Liver (tissue), 9 donors: ENCODE results near the gene CALHM3. TPM values are rescaled to one million over a fixed set of nuclear protein-coding genes. Genes with fewer than 3 reads are reported as not detected.

Experiments
- DNase-seq: peaks from one replicate; pipeline ENCODE4 v3.0.0-alpha.2; 2017; ENCODE audit warnings: low spot score
- H3K27ac ChIP-seq, 2 donors: one replicate each; pipeline ENCODE4 v1.7.0; 2013; ENCODE audit warnings: inconsistent platforms in 2 of 2, low read length in 2 of 2, control low read depth in 1 of 2, low read depth in 1 of 2, mild to moderate bottlenecking in 1 of 2
- H3K27me3 ChIP-seq, 4 donors: one replicate each; pipeline versions ENCODE4 v1.6.1 to v1.7.0; 2013; ENCODE audit warnings: low read length in 3 of 4, inconsistent platforms in 1 of 4, mild to moderate bottlenecking in 1 of 4, moderate library complexity in 1 of 4; ENCODE audit not compliant: control insufficient read depth in 4 of 4, insufficient read depth in 4 of 4
- H3K36me3 ChIP-seq, 4 donors: one replicate each; pipeline versions ENCODE4 v1.6.1 to v1.7.0; 2013; ENCODE audit warnings: low read length in 3 of 4, mild to moderate bottlenecking in 3 of 4, low read depth in 1 of 4, moderate library complexity in 1 of 4; ENCODE audit not compliant: control insufficient read depth in 4 of 4, insufficient read depth in 3 of 4
- H3K4me1 ChIP-seq, 4 donors: one replicate each; pipeline versions ENCODE4 v1.6.1 to v1.7.0; 2013; ENCODE audit warnings: low read length in 3 of 4, mild to moderate bottlenecking in 3 of 4, moderate library complexity in 1 of 4; ENCODE audit not compliant: control insufficient read depth in 4 of 4, insufficient read depth in 4 of 4
- H3K4me3 ChIP-seq, 3 donors: one replicate each; pipeline versions ENCODE4 v1.6.1 to v1.7.0; 2013; ENCODE audit warnings: low read length in 3 of 3, control low read depth in 1 of 3, low read depth in 1 of 3, mild to moderate bottlenecking in 1 of 3
- H3K9ac ChIP-seq, 2 donors: one replicate each; pipeline ENCODE4 v1.7.0; 2013; ENCODE audit warnings: low read length in 2 of 2, mild to moderate bottlenecking in 2 of 2, moderate library complexity in 2 of 2, control low read depth in 1 of 2, low read depth in 1 of 2
- H3K9me3 ChIP-seq, 4 donors: one replicate each; pipeline versions ENCODE4 v1.6.1 to v1.7.0; 2013; ENCODE audit warnings: low read length in 3 of 4; ENCODE audit not compliant: control insufficient read depth in 4 of 4
- EGR1 ChIP-seq, 2 donors: IDR thresholded peaks; 2 replicates each; pipeline ENCODE4 v1.6.1; 2016 to 2018; ENCODE audit warnings: antibody characterized with exemption in 2 of 2, low read depth in 2 of 2
- FOXA2 ChIP-seq: IDR thresholded peaks from 2 replicates; pipeline ENCODE4 v1.6.1; 2016; ENCODE audit warnings: antibody characterized with exemption
- GABPA ChIP-seq, 2 donors: IDR thresholded peaks in 1 of 2; conservative IDR thresholded peaks in 1 of 2; 2 replicates each; pipeline ENCODE4 v1.6.1; 2016; ENCODE audit warnings: antibody characterized with exemption in 2 of 2, mild to moderate bottlenecking in 1 of 2, moderate library complexity in 1 of 2
- HNF4G ChIP-seq: IDR thresholded peaks from 2 replicates; pipeline ENCODE4 v1.6.1; 2016; ENCODE audit warnings: antibody characterized with exemption
- JUND ChIP-seq, 2 donors: IDR thresholded peaks; 2 replicates each; pipeline ENCODE4 v1.6.1; 2016; ENCODE audit warnings: antibody characterized with exemption in 2 of 2
- NR2F2 ChIP-seq: IDR thresholded peaks from 2 replicates; pipeline ENCODE4 v1.6.1; 2016; ENCODE audit warnings: antibody characterized with exemption
- RAD21 ChIP-seq, 2 donors: IDR thresholded peaks; 2 replicates each; pipeline ENCODE4 v1.6.1; 2016; ENCODE audit warnings: antibody characterized with exemption in 2 of 2, mild to moderate bottlenecking in 2 of 2
- RXRA ChIP-seq, 2 donors: IDR thresholded peaks; 2 replicates each; pipeline ENCODE4 v1.6.1; 2017 to 2018; ENCODE audit warnings: antibody characterized with exemption in 2 of 2, mild to moderate bottlenecking in 1 of 2
- TAF1 ChIP-seq: conservative IDR thresholded peaks from 2 replicates; pipeline ENCODE4 v1.6.1; 2016; ENCODE audit warnings: antibody characterized with exemption, mild to moderate bottlenecking
- YY1 ChIP-seq: IDR thresholded peaks from 2 replicates; pipeline ENCODE4 v1.6.1; 2016; ENCODE audit warnings: antibody characterized with exemption, mild to moderate bottlenecking
- WGBS: extraction: QIAGEN DNeasy Blood & Tissue Kit; methylation state at CpG from one replicate; pipeline ENCODE4 v1.1.7; 2013; 5-methylcytosine and 5-hydroxymethylcytosine counted together
- polyA plus RNA-seq, 2 donors: library from polyadenylated mRNA; stranded (reverse) in 1 of 2; unstranded in 1 of 2; fragments of 200-250 nt in 1 of 2; fragments of >200 nt in 1 of 2; fragmentation: Nextera tagmentation in 1 of 2; extraction: Ambion mirVana in 1 of 2; gene quantifications; one replicate each; pipeline versions ENCODE4 v1.2.1 to v1.2.3, GENCODE V29; 2013 to 2015
- total RNA-seq, 2 donors: library from RNA; depleted of rRNA; stranded (reverse); fragments of >200 nt; gene quantifications; one replicate each; pipeline ENCODE4 v1.2.3, GENCODE V29; 2014
- TF ChIP-seq, protein P1 (sequence below): fragments of 150-350 bp; IDR thresholded peaks from 2 replicates; pipeline ENCODE4 v1.5.1; 2017; ENCODE audit warnings: improper control_type of control experiment, low read depth, low read length; ENCODE audit not compliant: missing input control
- TF ChIP-seq, protein P2 (sequence below): IDR thresholded peaks from 2 replicates; pipeline ENCODE4 v1.6.1; 2016; ENCODE audit warnings: antibody characterized with exemption
- TF ChIP-seq, protein P3 (sequence below): IDR thresholded peaks from 2 replicates; pipeline ENCODE4 v1.6.1; 2016; ENCODE audit warnings: antibody characterized with exemption, mild to moderate bottlenecking
- TF ChIP-seq, protein P4 (sequence below): IDR thresholded peaks from 2 replicates; pipeline ENCODE4 v1.6.1; 2016; ENCODE audit warnings: antibody characterized with exemption
- TF ChIP-seq, protein P5 (sequence below): IDR thresholded peaks from 2 replicates; pipeline ENCODE4 v1.6.1; 2016; ENCODE audit warnings: antibody characterized with exemption
- donor health status: healthy.
- donor health status: healthy.
- donor health status: healthy.
- donor health status: healthy.
- donor health status: healthy.

CALHM3 gene
- total and polyA plus RNA-seq, 4 donors: 0.14 TPM; not detected in 3

DNA sequence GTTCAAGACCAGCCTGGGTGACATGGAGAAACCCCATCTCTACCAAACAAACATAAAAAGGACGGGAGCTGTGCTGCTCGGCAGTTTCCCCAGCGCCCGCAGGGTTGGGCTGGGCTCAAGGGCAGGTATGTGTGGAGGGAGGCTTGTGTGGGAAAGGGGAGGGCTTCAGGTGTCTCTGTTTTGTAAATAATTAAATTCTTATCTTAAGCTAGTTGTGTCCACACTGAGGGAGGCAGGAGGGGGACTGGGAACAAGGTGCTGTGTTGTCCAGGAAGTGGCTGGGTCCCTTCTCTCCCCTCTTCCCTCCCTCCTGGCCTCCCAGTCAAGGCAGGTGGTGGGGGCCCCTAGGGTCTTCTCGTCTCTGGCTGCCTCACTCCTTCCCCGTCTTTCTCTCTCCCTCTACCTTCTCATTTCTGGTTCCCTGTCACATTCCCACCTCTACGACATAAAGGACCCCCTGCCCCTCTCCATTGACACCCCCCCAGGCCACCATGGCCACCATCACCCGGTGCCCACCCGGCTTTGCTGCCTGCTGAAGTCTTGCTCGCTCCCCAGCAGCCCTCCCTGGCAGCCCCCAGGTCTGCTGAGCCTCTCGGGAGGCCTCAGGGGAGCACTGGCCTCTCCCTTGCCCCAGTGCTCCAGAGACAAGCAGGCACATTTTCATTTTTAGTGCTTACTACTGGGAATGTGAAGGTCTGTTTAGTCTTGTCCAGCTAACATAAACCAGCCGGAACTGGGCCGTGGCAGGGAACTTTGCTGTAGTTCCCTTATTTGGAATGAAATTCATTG, 33.7 kb upstream of the CALHM3 start:
- Histone ChIP-seq H3K4me1 (peaks cover 0 to 3% (median 1%) of the 10 kb centered on the region in 4 donors), H3K9ac (no peak overlapping the region), H3K9me3 (no peaks in the 10 kb centered on the region), H3K4me3 (no peak overlapping the region), H3K27me3 (no peaks in the 10 kb centered on the region), H3K27ac (no peak overlapping the region), H3K36me3 (no peaks in the 10 kb centered on the region)
- WGBS: 84% methylated on average over 13 of the region's 13 CpGs
- TF ChIP-seq RXRA (IDR thresholded peaks at IDR 0.05) (no peak), GABPA (IDR thresholded peaks at IDR 0.05 in 1 of 2, conservative IDR thresholded peaks at IDR 0.05 in 1 of 2) (no peak), HNF4G (no peak), EGR1 (IDR thresholded peaks at IDR 0.05; ENCODE audit: low read depth in 2 of 2) (no peak)
- TF ChIP-seq, protein P1, sequence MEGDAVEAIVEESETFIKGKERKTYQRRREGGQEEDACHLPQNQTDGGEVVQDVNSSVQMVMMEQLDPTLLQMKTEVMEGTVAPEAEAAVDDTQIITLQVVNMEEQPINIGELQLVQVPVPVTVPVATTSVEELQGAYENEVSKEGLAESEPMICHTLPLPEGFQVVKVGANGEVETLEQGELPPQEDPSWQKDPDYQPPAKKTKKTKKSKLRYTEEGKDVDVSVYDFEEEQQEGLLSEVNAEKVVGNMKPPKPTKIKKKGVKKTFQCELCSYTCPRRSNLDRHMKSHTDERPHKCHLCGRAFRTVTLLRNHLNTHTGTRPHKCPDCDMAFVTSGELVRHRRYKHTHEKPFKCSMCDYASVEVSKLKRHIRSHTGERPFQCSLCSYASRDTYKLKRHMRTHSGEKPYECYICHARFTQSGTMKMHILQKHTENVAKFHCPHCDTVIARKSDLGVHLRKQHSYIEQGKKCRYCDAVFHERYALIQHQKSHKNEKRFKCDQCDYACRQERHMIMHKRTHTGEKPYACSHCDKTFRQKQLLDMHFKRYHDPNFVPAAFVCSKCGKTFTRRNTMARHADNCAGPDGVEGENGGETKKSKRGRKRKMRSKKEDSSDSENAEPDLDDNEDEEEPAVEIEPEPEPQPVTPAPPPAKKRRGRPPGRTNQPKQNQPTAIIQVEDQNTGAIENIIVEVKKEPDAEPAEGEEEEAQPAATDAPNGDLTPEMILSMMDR: no peak
- TF ChIP-seq, protein P2, sequence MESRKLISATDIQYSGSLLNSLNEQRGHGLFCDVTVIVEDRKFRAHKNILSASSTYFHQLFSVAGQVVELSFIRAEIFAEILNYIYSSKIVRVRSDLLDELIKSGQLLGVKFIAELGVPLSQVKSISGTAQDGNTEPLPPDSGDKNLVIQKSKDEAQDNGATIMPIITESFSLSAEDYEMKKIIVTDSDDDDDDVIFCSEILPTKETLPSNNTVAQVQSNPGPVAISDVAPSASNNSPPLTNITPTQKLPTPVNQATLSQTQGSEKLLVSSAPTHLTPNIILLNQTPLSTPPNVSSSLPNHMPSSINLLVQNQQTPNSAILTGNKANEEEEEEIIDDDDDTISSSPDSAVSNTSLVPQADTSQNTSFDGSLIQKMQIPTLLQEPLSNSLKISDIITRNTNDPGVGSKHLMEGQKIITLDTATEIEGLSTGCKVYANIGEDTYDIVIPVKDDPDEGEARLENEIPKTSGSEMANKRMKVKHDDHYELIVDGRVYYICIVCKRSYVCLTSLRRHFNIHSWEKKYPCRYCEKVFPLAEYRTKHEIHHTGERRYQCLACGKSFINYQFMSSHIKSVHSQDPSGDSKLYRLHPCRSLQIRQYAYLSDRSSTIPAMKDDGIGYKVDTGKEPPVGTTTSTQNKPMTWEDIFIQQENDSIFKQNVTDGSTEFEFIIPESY: no peak
- TF ChIP-seq, protein P3, sequence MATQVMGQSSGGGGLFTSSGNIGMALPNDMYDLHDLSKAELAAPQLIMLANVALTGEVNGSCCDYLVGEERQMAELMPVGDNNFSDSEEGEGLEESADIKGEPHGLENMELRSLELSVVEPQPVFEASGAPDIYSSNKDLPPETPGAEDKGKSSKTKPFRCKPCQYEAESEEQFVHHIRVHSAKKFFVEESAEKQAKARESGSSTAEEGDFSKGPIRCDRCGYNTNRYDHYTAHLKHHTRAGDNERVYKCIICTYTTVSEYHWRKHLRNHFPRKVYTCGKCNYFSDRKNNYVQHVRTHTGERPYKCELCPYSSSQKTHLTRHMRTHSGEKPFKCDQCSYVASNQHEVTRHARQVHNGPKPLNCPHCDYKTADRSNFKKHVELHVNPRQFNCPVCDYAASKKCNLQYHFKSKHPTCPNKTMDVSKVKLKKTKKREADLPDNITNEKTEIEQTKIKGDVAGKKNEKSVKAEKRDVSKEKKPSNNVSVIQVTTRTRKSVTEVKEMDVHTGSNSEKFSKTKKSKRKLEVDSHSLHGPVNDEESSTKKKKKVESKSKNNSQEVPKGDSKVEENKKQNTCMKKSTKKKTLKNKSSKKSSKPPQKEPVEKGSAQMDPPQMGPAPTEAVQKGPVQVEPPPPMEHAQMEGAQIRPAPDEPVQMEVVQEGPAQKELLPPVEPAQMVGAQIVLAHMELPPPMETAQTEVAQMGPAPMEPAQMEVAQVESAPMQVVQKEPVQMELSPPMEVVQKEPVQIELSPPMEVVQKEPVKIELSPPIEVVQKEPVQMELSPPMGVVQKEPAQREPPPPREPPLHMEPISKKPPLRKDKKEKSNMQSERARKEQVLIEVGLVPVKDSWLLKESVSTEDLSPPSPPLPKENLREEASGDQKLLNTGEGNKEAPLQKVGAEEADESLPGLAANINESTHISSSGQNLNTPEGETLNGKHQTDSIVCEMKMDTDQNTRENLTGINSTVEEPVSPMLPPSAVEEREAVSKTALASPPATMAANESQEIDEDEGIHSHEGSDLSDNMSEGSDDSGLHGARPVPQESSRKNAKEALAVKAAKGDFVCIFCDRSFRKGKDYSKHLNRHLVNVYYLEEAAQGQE: no peak
- TF ChIP-seq, protein P4, sequence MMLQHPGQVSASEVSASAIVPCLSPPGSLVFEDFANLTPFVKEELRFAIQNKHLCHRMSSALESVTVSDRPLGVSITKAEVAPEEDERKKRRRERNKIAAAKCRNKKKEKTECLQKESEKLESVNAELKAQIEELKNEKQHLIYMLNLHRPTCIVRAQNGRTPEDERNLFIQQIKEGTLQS: no peak
- TF ChIP-seq, protein P5, sequence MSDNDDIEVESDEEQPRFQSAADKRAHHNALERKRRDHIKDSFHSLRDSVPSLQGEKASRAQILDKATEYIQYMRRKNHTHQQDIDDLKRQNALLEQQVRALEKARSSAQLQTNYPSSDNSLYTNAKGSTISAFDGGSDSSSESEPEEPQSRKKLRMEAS: no peak
- DNase-seq: no peak

DNA sequence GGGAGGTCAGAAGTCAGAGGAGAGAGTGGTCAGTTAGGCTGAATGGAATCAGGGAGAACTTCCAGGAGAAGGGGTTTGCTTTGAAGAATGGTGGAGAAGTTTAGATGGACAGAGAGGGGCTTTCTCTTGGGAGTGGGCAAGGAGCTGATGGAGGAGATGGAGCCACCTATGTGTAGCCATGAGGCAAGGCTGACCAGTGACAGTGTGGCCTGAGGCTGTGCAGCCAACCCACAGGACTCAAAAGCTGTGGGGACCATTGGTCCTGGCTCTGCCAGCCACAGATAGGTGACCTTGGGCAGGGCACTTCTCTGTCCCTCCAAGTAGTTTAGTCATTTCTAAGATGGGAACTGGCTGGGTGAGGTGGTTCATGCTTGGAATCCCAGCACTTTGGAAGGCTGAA, 33.1 kb upstream of the CALHM3 start:
- H3K27ac ChIP-seq: no peak overlapping the region

More for the DNA sequence above, 33.1 kb upstream of the CALHM3 start:
- TF ChIP-seq TAF1 (no peak), HNF4G (no peak), YY1 (no peak), NR2F2 (no peak), FOXA2 (no peak), RXRA (IDR thresholded peaks at IDR 0.05) (no peak), JUND (IDR thresholded peaks at IDR 0.05) (no peak), RAD21 (IDR thresholded peaks at IDR 0.05) (no peak)
- TF ChIP-seq, protein P4: no peak
- Histone ChIP-seq H3K36me3 (no peaks in the 10 kb centered on the region), H3K9ac (no peak overlapping the region), H3K4me1 (peaks cover 0 to 3% (median 1%) of the 10 kb centered on the region in 4 donors), H3K4me3 (no peak overlapping the region), H3K27me3 (no peaks in the 10 kb centered on the region), H3K9me3 (no peaks in the 10 kb centered on the region)
- no peak for DNase-seq
